SU-DHL-6 (cell line): ENCODE measurements around the gene AOAH.

ENCODE experiments used
- H2AFZ ChIP-seq: fragments of 200-600 bp; sonication (generic); 2 replicates; pipeline ENCODE4 v1.6.1; 2014; ENCODE audit warnings: low read depth, mild to moderate bottlenecking, moderate library complexity, mixed read lengths, antibody characterized with exemption, low read length; ENCODE audit not compliant: severe bottlenecking
- H3F3A ChIP-seq: fragments of 200-600 bp; shearing (Covaris generic); 2 replicates; pipeline ENCODE4 v1.6.0; 2016; ENCODE audit warnings: antibody characterized with exemption, mild to moderate bottlenecking; ENCODE audit not compliant: insufficient read depth
- H3K27ac ChIP-seq: fragments of 200-600 bp; sonication (generic); 2 replicates; pipeline ENCODE4 v1.5.1; 2016; ENCODE audit warnings: low read depth, mild to moderate bottlenecking, low read length, moderate library complexity, mixed read lengths
- H3K27me3 ChIP-seq: fragments of 200-600 bp; sonication (generic), shearing (Covaris generic); 2 replicates; pipeline ENCODE4 v1.6.0; 2014; ENCODE audit warnings: mild to moderate bottlenecking, low read length
- H3K36me3 ChIP-seq: fragments of 200-600 bp; sonication (generic); 2 replicates; pipeline ENCODE4 v1.6.1; 2014; ENCODE audit warnings: mild to moderate bottlenecking, low read length, mixed read lengths
- H3K4me2 ChIP-seq: fragments of 300-600, 200-600 bp; shearing (Covaris generic), sonication (generic); 2 replicates; pipeline ENCODE4 v1.6.0; 2014; ENCODE audit warnings: low read length, low read depth, mild to moderate bottlenecking; ENCODE audit not compliant: poor library complexity, severe bottlenecking
- H3K4me3 ChIP-seq: fragments of 200-600 bp; sonication (generic); 2 replicates; pipeline ENCODE4 v1.5.1; 2014; ENCODE audit warnings: antibody characterized with exemption, low read length, mild to moderate bottlenecking, mixed read lengths; ENCODE audit not compliant: insufficient read depth, poor library complexity, severe bottlenecking
- H3K79me2 ChIP-seq: fragments of 200-600 bp; sonication (generic); 2 replicates; pipeline ENCODE4 v1.6.1; 2014; ENCODE audit warnings: mild to moderate bottlenecking, low read length, moderate library complexity; ENCODE audit not compliant: insufficient read depth
- H3K9ac ChIP-seq: fragments of 200-600 bp; sonication (generic); 2 replicates; pipeline ENCODE4 v1.7.0; 2014; ENCODE audit warnings: mild to moderate bottlenecking, low read length
- H3K9me2 ChIP-seq: fragments of 200-600 bp; sonication (generic); replicated peaks from 2 replicates; pipeline ENCODE4 v1.6.1; 2014; ENCODE audit warnings: low read length; ENCODE audit not compliant: insufficient read depth
- H3K9me3 ChIP-seq: fragments of 200-600 bp; sonication (generic); 2 replicates; pipeline ENCODE4 v1.6.1; 2014; ENCODE audit warnings: low read length, mixed read lengths; ENCODE audit not compliant: insufficient read depth
- H4K20me1 ChIP-seq: fragments of 200-600 bp; sonication (generic); 2 replicates; pipeline ENCODE4 v1.6.1; 2014; ENCODE audit warnings: low read depth, mild to moderate bottlenecking, antibody characterized with exemption, low read length, moderate library complexity, mixed read lengths
- EZH2phosphoT487 ChIP-seq: fragments of 200-600 bp; sonication (generic), shearing (Covaris generic); conservative IDR thresholded peaks from 2 replicates; pipeline ENCODE4 v1.6.1; 2018; ENCODE audit warnings: mild to moderate bottlenecking, antibody characterized with exemption, low read length, moderate library complexity, mixed read lengths
- TF ChIP-seq, protein P1 (sequence below): fragments of 200-600 bp; sonication (generic); IDR thresholded peaks from one replicate; pipeline ENCODE4 v1.5.1; 2017; ENCODE audit warnings: antibody characterized with exemption, mild to moderate bottlenecking, low read length, moderate library complexity; ENCODE audit not compliant: insufficient read depth, poor library complexity, severe bottlenecking

AOAH gene

DNA sequence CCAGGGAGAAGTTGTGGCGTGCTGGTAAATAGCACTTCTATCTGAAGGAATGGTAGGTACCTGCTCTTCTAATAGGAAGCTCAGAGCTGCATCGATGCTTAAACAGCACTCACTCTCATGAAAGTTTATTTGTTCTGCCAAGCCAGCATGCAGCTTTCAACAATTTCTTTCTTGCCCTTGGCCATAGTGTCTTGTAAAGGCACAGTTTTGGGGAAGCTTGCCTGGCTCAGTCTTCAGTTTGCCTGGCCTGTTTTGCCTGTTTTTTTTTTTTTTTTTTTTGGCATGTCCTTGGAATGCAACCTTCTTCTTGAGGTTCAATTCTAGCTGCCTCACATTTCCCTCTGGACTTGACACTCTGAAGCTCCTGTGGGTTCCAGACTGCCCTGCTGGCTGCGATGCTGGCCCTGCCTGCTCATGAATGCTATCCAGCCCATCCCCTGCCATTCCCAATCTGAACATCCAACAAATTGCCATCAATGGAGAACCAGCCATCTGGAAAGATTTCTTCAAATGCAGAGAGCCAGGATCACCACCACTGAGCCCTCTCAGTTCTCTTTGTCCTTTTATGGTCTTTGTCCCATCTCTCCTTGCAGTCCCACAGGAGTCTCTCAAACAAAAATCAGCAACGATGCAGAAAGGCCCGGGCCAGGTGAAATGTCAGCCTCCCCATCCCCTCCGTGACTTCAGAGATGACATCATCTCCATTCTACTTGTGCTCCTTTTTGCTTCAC, 200.8 kb downstream of the AOAH start:
- Histone ChIP-seq H3K4me2 (no peak overlapping the region), H3K27ac (no peak overlapping the region), H3K9ac (no peak overlapping the region), H3K79me2 (no peaks in the 10 kb centered on the region), H3F3A (no peaks in the 10 kb centered on the region), H3K4me3 (no peak overlapping the region), H4K20me1 (no peaks in the 10 kb centered on the region), H2AFZ (no peak overlapping the region), H3K36me3 (no peaks in the 10 kb centered on the region), H3K27me3 (no peaks in the 10 kb centered on the region), H3K9me3 (no peaks in the 10 kb centered on the region), H3K9me2 (no peaks in the 10 kb centered on the region)
- no peak for TF ChIP-seq EZH2phosphoT487
- TF ChIP-seq, protein P1, sequence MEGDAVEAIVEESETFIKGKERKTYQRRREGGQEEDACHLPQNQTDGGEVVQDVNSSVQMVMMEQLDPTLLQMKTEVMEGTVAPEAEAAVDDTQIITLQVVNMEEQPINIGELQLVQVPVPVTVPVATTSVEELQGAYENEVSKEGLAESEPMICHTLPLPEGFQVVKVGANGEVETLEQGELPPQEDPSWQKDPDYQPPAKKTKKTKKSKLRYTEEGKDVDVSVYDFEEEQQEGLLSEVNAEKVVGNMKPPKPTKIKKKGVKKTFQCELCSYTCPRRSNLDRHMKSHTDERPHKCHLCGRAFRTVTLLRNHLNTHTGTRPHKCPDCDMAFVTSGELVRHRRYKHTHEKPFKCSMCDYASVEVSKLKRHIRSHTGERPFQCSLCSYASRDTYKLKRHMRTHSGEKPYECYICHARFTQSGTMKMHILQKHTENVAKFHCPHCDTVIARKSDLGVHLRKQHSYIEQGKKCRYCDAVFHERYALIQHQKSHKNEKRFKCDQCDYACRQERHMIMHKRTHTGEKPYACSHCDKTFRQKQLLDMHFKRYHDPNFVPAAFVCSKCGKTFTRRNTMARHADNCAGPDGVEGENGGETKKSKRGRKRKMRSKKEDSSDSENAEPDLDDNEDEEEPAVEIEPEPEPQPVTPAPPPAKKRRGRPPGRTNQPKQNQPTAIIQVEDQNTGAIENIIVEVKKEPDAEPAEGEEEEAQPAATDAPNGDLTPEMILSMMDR: no peak

DNA sequence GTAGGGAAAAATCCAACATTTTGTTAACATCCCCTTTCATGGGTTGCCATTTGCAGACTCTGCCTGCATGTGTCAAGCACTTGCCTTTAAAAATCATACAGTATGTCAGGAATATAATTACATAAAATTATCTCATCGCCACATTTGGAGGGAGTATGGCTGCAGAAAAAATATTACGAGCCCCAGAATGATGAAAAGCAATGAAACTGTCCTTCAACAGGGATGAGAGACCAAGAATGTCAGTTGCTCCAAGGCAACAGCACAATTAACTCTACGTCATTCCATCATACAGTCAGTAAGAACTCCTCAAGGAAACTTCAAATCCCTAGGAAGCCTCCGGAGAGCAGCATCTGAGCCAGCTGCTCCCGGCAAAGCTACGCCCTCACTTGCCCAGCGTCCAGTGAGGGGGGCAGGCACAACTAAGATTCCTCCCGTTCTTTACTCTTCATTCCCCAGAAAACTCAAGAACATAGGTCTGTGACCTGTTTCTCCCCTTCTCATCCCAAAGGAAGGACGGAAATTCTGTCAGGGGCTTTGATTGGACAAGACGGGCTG, 201.8 kb downstream of the AOAH start:
- Histone ChIP-seq H3K4me2 (no peak overlapping the region), H3F3A (no peaks in the 10 kb centered on the region), H3K9me2 (no peaks in the 10 kb centered on the region), H3K79me2 (no peaks in the 10 kb centered on the region), H3K36me3 (no peaks in the 10 kb centered on the region), H3K4me3 (no peak overlapping the region), H4K20me1 (no peaks in the 10 kb centered on the region), H3K9ac (no peak overlapping the region), H3K27ac (no peak overlapping the region), H2AFZ (no peak overlapping the region), H3K9me3 (no peaks in the 10 kb centered on the region), H3K27me3 (no peaks in the 10 kb centered on the region)
- TF ChIP-seq, protein P1: no peak

DNA sequence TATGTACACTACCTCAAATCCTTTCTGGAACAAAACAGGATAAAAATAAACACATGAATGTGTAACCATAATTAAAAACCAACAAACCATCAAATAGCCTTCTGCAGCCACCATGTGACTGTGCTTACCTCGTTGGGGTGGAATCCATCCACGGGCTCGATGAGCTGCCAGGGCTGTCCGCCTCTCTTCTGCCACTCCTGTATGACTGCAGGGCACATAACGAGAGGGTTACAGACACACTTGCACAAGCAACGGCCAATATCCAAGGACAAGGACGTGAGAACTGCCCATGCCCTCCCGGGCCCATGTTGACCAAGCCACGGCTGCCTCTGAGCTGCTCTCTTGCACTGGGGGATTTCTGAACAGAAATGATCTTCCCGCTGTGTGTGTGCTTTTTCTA, 202.4 kb downstream of the AOAH start:
- Histone ChIP-seq H3F3A (no peaks in the 10 kb centered on the region), H3K4me2 (no peak overlapping the region), H3K27me3 (no peaks in the 10 kb centered on the region), H3K36me3 (no peaks in the 10 kb centered on the region), H2AFZ (no peak overlapping the region), H3K9me3 (no peaks in the 10 kb centered on the region), H3K9me2 (no peaks in the 10 kb centered on the region), H3K9ac (no peak overlapping the region), H3K79me2 (no peaks in the 10 kb centered on the region), H4K20me1 (no peaks in the 10 kb centered on the region), H3K27ac (no peak overlapping the region), H3K4me3 (no peak overlapping the region)
- TF ChIP-seq EZH2phosphoT487: no peak
- TF ChIP-seq, protein P1: no peak
